HFFc6 (cell line): ENCODE results near the gene EPHA4. TPM values are rescaled to one million over a fixed set of nuclear protein-coding genes. Genes with fewer than 3 reads are reported as not detected.

Experiments
- DNase-seq: peaks from one replicate; pipeline ENCODE4 v3.0.0-alpha.2; 2018
- H3K27ac Mint-ChIP-seq: 2 replicates; pipeline ENCODE4 v1.8.0; 2020; ENCODE audit warnings: mild to moderate bottlenecking, mixed read lengths
- H3K27me3 Mint-ChIP-seq: 2 replicates; pipeline ENCODE4 v1.8.0; 2021; ENCODE audit warnings: mild to moderate bottlenecking, moderate library complexity, mixed read lengths; ENCODE audit not compliant: insufficient read depth
- H3K36me3 Mint-ChIP-seq: 2 replicates; pipeline ENCODE4 v1.8.0; 2021; ENCODE audit warnings: low read depth, mixed read lengths
- H3K4me1 Mint-ChIP-seq: 2 replicates; pipeline ENCODE4 v1.8.0; 2020; ENCODE audit warnings: low read depth, mixed read lengths
- H3K4me3 Mint-ChIP-seq: 2 replicates; pipeline ENCODE4 v1.8.0; 2020; ENCODE audit warnings: mild to moderate bottlenecking, moderate library complexity, mixed read lengths
- H3K9me3 Mint-ChIP-seq: 2 replicates; pipeline ENCODE4 v1.8.0; 2020; ENCODE audit warnings: mild to moderate bottlenecking, mixed read lengths
- CTCF ChIP-seq: fragments of 200-600 bp; sonication (generic); IDR thresholded peaks from 2 replicates; pipeline ENCODE4 v1.5.0; 2021; ENCODE audit warnings: antibody characterized with exemption, mild to moderate bottlenecking
- total RNA-seq, 6 experiments: library from RNA; stranded (reverse); fragmentation: NEBNext Ultra II Directional; extraction: Animal tissue kit (Norgen Biotek cat#: 25700); gene quantifications; 2 replicates in 1 of 6; 3 replicates in 5 of 6; pipeline ENCODE4 v1.2.3, GENCODE V29; 2021

EPHA4 gene
- total RNA-seq, 6 experiments from 2014 or later: 41.4 to 65.3 (median 51.9) TPM

GRCh38 chr2:221549143-221549542, 23.0 kb downstream of the EPHA4 start:
- Mint-ChIP-seq H3K27ac (no peak overlapping the region), H3K27me3 (no peaks in the 10 kb centered on the region), H3K4me1 (peaks cover 15% of the 10 kb centered on the region), H3K36me3 (peaks cover 14% of the 10 kb centered on the region), H3K9me3 (no peaks in the 10 kb centered on the region), H3K4me3 (no peak overlapping the region)
- no peak for DNase-seq
- TF ChIP-seq CTCF: no peak

- no peak overlapping the region for H3K27ac Mint-ChIP-seq
- peaks cover 9% of the 10 kb centered on the region for H3K36me3 Mint-ChIP-seq
- H3K27me3 Mint-ChIP-seq: no peaks in the 10 kb centered on the region
- H3K4me1 Mint-ChIP-seq: peaks cover 28% of the 10 kb centered on the region
- TF ChIP-seq CTCF: no peak
- DNase-seq: no peak
- no peak overlapping the region for H3K4me3 Mint-ChIP-seq
- H3K9me3 Mint-ChIP-seq: no peaks in the 10 kb centered on the region
These were observed 25.4 kb downstream of the EPHA4 start for GRCh38 chr2:221546505-221547225.

- Mint-ChIP-seq H3K4me1 (peaks cover 20% of the 10 kb centered on the region), H3K9me3 (no peaks in the 10 kb centered on the region)
These were observed 30.9 kb downstream of the EPHA4 start for GRCh38 chr2:221541131-221541735.

GRCh38 chr2:221539246-221539645, 32.9 kb downstream of the EPHA4 start:
- Mint-ChIP-seq H3K27ac (no peak overlapping the region), H3K36me3 (peaks cover 20% of the 10 kb centered on the region), H3K4me3 (no peak overlapping the region), H3K9me3 (no peaks in the 10 kb centered on the region), H3K27me3 (peaks cover 3% of the 10 kb centered on the region; the same call in 1 of the 2 replicates), H3K4me1 (peaks cover 20% of the 10 kb centered on the region)
- no peak for DNase-seq
- no peak for TF ChIP-seq CTCF

More at GRCh38 chr2:221541131-221541735, 30.9 kb downstream of the EPHA4 start:
- DNase-seq: no peak
- Mint-ChIP-seq H3K4me3 (no peak overlapping the region), H3K27ac (no peak overlapping the region), H3K36me3 (peaks cover 11% of the 10 kb centered on the region), H3K27me3 (peaks cover 3% of the 10 kb centered on the region; the same call in 1 of the 2 replicates)
- no peak for TF ChIP-seq CTCF

- no peak for DNase-seq
- Mint-ChIP-seq H3K27ac (no peak overlapping the region), H3K36me3 (peaks cover 30% of the 10 kb centered on the region), H3K4me3 (no peak overlapping the region), H3K4me1 (peaks cover 14% of the 10 kb centered on the region), H3K27me3 (peaks cover 2% of the 10 kb centered on the region; the same call in 1 of the 2 replicates), H3K9me3 (no peaks in the 10 kb centered on the region)
- no peak for TF ChIP-seq CTCF
These were observed 36.3 kb downstream of the EPHA4 start for GRCh38 chr2:221535824-221536223.
